Neural cell (in vitro differentiated cells): Measurements from ENCODE around the gene GOLGA7B. TPM values are rescaled to one million over a fixed set of nuclear protein-coding genes. Genes with fewer than 3 reads are reported as not detected.

Source experiments
- H2AFZ ChIP-seq: fragments of 200-600, 300-800 bp; sonication (generic), shearing (Covaris generic); 2 replicates; pipeline ENCODE4 v1.6.0; 2014; ENCODE audit warnings: low read depth, mild to moderate bottlenecking, antibody characterized with exemption, low read length, moderate library complexity
- H3F3A ChIP-seq: fragments of 200-600 bp; shearing (Covaris generic); 2 replicates; pipeline ENCODE4 v1.6.1; 2016; ENCODE audit warnings: mild to moderate bottlenecking, moderate library complexity, mixed read lengths, antibody characterized with exemption, low read length; ENCODE audit not compliant: insufficient read depth, poor library complexity, severe bottlenecking
- H3K27ac ChIP-seq: fragments of 200-600, 300-800 bp; sonication (generic), shearing (Covaris generic); 2 replicates; pipeline ENCODE4 v1.5.1; 2014; ENCODE audit warnings: mild to moderate bottlenecking, low read length, moderate library complexity
- H3K27me3 ChIP-seq: fragments of 300-800, 200-600 bp; sonication (generic), shearing (Covaris generic); 2 replicates; pipeline ENCODE4 v1.6.0; 2014; ENCODE audit warnings: mild to moderate bottlenecking, low read depth, low read length, moderate library complexity; ENCODE audit not compliant: insufficient read depth
- H3K36me3 ChIP-seq: fragments of 300-800, 200-600 bp; sonication (generic), shearing (Covaris generic); 2 replicates; pipeline ENCODE4 v1.5.1; 2014; ENCODE audit warnings: mild to moderate bottlenecking, antibody characterized with exemption, low read length, moderate library complexity; ENCODE audit not compliant: insufficient read depth
- H3K4me2 ChIP-seq: fragments of 300-800, 200-600 bp; sonication (generic), shearing (Covaris generic); 2 replicates; pipeline ENCODE4 v1.6.0; 2014; ENCODE audit warnings: mild to moderate bottlenecking, low read length
- H3K4me3 ChIP-seq: fragments of 300-800, 200-600 bp; sonication (generic), shearing (Covaris generic); 2 replicates; pipeline ENCODE4 v1.5.1; 2014; ENCODE audit warnings: mild to moderate bottlenecking, low read length, moderate library complexity
- H3K79me2 ChIP-seq: fragments of 200-600 bp; shearing (Covaris generic); replicated peaks from 2 replicates; pipeline ENCODE4 v1.6.0; 2014; ENCODE audit warnings: mild to moderate bottlenecking, low read length, moderate library complexity; ENCODE audit not compliant: insufficient read depth
- H3K9ac ChIP-seq: fragments of 300-800, 200-600 bp; sonication (generic), shearing (Covaris generic); 2 replicates; pipeline ENCODE4 v1.6.1; 2016; ENCODE audit warnings: mild to moderate bottlenecking, low read length, mixed read lengths
- H3K9me2 ChIP-seq: fragments of 200-600 bp; shearing (Covaris generic); 2 replicates; pipeline ENCODE4 v1.6.1; 2016; ENCODE audit warnings: mild to moderate bottlenecking, low read length, mixed read lengths; ENCODE audit not compliant: insufficient read depth
- H3K9me3 ChIP-seq: fragments of 200-600, 300-800 bp; sonication (generic), shearing (Covaris generic); 2 replicates; pipeline ENCODE4 v1.6.1; 2016; ENCODE audit warnings: mild to moderate bottlenecking, mixed run types, low read length, moderate library complexity, mixed read lengths
- H4K20me1 ChIP-seq: fragments of 200-600 bp; shearing (Covaris generic); 2 replicates; pipeline ENCODE4 v1.6.1; 2016; ENCODE audit warnings: mild to moderate bottlenecking, mixed run types; ENCODE audit not compliant: insufficient read depth
- CTCF ChIP-seq: fragments of 450-650 bp; IDR thresholded peaks from 2 replicates; pipeline ENCODE4 v1.5.1; 2014; ENCODE audit warnings: antibody characterized with exemption, mild to moderate bottlenecking, moderate library complexity; ENCODE audit not compliant: poor library complexity, severe bottlenecking
- EP300 ChIP-seq: fragments of 450-650 bp; conservative IDR thresholded peaks from 2 replicates; pipeline ENCODE4 v1.6.1; 2014; ENCODE audit warnings: antibody characterized with exemption, mild to moderate bottlenecking, moderate library complexity; ENCODE audit not compliant: poor library complexity, severe bottlenecking
- EZH2 ChIP-seq: fragments of 200-600, 300-800 bp; shearing (Covaris generic), sonication (generic); IDR thresholded peaks from 2 replicates; pipeline ENCODE4 v1.6.1; 2014; ENCODE audit warnings: antibody characterized with exemption, low read length, borderline replicate concordance, mild to moderate bottlenecking; ENCODE audit not compliant: insufficient read depth, poor library complexity, severe bottlenecking
- MXI1 ChIP-seq: fragments of 450-650 bp; conservative IDR thresholded peaks from 2 replicates; pipeline ENCODE4 v1.6.1; 2014; ENCODE audit warnings: antibody characterized with exemption, mild to moderate bottlenecking; ENCODE audit not compliant: poor library complexity, severe bottlenecking
- POLR2AphosphoS5 ChIP-seq: IDR thresholded peaks from 2 replicates; pipeline ENCODE4 v1.6.1; 2012
- RAD21 ChIP-seq: fragments of 450-650 bp; conservative IDR thresholded peaks from 2 replicates; pipeline ENCODE4 v1.6.1; 2014; ENCODE audit warnings: antibody characterized with exemption, mild to moderate bottlenecking, moderate library complexity
- REST ChIP-seq: IDR thresholded peaks from 2 replicates; pipeline ENCODE4 v1.6.1; 2012; ENCODE audit warnings: borderline replicate concordance
- SMC3 ChIP-seq: fragments of 450-650 bp; conservative IDR thresholded peaks from 2 replicates; pipeline ENCODE4 v1.6.1; 2014; ENCODE audit warnings: antibody characterized with exemption, mild to moderate bottlenecking, moderate library complexity; ENCODE audit not compliant: poor library complexity
- TAF1 ChIP-seq: IDR thresholded peaks from 2 replicates; pipeline ENCODE4 v1.6.1; 2012; ENCODE audit warnings: low read depth
- polyA plus RNA-seq: library from polyadenylated mRNA; depleted of rRNA; stranded (reverse); fragments of >200 nt; gene quantifications from 2 replicates; pipeline ENCODE4 v1.2.3, GENCODE V29; 2014

The GOLGA7B gene
- polyA plus RNA-seq, 1 donor from 2014 or later: 30.4 TPM

GRCh38 chr10:97920865-97921264 is 71.2 kb downstream of the GOLGA7B start:
- Histone ChIP-seq H3K27me3 (no peaks in the 10 kb centered on the region), H3F3A (no peaks in the 10 kb centered on the region), H3K9me3 (no peaks in the 10 kb centered on the region), H3K27ac (no peak overlapping the region), H2AFZ (no peak overlapping the region), H3K36me3 (no peaks in the 10 kb centered on the region), H3K4me3 (no peak overlapping the region), H4K20me1 (no peaks in the 10 kb centered on the region), H3K79me2 (no peaks in the 10 kb centered on the region), H3K9ac (no peak overlapping the region), H3K9me2 (no peaks in the 10 kb centered on the region), H3K4me2 (no peak overlapping the region)
- TF ChIP-seq EZH2 (no peak), POLR2AphosphoS5 (no peak), CTCF (no peak), SMC3 (no peak), REST (no peak), RAD21 (no peak), TAF1 (no peak), MXI1 (no peak), EP300 (no peak)

Other genes with a start within 250 kb of the GOLGA7B start
- gene MORN4, start 216.3 kb upstream of the GOLGA7B start, polyA plus RNA-seq: 64.7 and 81.3 TPM in 2 replicates
- gene PI4K2A, start 209.2 kb upstream of the GOLGA7B start, polyA plus RNA-seq: 14.4 and 17.8 TPM in 2 replicates
- 0.94 and 1.3 TPM in 2 replicates for gene AVPI1, start 162.6 kb upstream of the GOLGA7B start, polyA plus RNA-seq
- gene MARVELD1, start 136.1 kb upstream of the GOLGA7B start, polyA plus RNA-seq: 2.3 and 2.4 TPM in 2 replicates
- 135 and 151 TPM in 2 replicates for gene ZFYVE27, start 112.7 kb upstream of the GOLGA7B start, polyA plus RNA-seq
- gene SFRP5, start 77.8 kb upstream of the GOLGA7B start, polyA plus RNA-seq: 0.92 and 1.2 TPM in 2 replicates
- gene CRTAC1, start 180.8 kb downstream of the GOLGA7B start, polyA plus RNA-seq: 0.44 and 1.1 TPM in 2 replicates